Measurements from ENCODE around the gene CTDP1.
"Not testable (repeated sequence)": the region's sequence is repeated elsewhere in the genome, so short reads cannot be mapped to it uniquely, and the experiment has no call there.

Gene CTDP1

GRCh38 chr18:79682894-79683625 is 3.5 kb downstream of the CTDP1 start:
- no peak for FAIRE-seq

DNA sequence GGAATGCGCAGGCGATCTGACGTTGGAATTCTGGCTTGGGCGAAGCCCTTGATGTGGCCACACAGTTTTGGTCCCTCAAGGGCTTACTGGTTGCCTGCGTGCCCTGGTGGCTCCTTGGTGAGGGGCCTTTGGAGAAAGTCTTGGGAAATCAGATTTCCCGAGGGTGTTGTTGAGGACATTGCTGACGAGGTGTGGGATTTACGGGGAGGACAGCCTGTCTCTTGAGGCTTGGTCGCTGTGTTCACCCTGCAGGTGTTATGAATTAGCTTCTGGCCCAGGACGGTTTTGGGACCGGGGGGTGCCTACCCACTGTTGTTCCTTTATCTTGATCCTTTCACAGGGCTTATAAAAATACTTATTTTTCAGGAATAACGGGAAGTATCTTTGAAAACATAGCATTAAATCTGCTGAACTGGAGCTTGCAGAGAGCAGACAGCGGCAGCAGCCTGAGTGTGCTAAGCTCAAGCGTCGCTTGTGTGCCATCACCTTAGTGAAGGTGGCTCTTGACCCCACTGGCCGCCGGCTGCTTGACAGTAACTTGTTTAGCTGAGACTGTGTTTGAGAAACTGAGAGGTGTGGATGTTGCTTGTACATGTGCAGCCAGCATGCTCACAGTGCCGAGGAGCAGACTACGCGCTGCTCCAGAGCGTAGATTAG is 4.2 kb downstream of the CTDP1 start:
- no peak for FAIRE-seq

GRCh38 chr18:79684283-79684631 is 4.7 kb downstream of the CTDP1 start:
- no peak for FAIRE-seq

DNA sequence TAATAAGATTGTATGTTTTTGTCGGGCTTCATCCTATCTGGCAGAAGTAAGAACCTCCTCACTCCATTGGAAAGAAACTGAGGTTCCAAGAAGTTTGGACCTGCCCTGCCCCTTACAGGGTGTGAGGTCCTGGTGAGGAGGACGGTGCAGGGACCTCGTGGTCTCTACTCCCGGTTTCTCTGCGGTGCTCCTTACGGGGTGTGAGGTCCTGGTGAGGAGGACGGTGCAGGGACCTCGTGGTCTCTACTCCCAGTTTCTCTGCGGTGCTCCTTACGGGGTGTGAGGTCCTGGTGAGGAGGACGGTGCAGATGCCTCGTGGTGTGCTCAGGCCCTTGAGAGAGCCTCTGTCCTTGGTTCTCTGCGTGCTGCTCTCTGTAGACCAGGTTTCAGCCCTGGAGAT is 5.2 kb downstream of the CTDP1 start:
- FAIRE-seq, result no peak

- FAIRE-seq, result no peak
These were observed 5.7 kb downstream of the CTDP1 start for GRCh38 chr18:79685281-79685680.

DNA sequence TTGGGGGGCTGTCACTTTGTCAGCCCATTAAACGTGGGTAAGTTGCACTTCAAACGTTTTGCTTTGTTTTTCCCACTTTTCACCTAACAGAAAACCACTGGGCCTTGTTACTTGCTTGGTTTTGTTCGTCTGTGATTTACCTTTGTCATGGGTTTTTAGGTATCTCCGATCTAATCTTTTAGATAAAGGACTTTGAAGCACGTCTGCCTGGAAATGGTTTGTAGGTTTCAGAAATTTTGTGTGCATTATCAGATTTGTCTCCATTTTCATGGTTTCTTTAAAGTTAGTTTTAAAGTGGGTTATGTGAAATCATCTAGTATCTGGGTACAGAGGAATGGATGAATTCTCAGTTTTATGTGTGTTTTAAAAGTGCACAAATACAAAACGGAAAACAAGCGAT is 6.4 kb downstream of the CTDP1 start:
- FAIRE-seq, result no peak

DNA sequence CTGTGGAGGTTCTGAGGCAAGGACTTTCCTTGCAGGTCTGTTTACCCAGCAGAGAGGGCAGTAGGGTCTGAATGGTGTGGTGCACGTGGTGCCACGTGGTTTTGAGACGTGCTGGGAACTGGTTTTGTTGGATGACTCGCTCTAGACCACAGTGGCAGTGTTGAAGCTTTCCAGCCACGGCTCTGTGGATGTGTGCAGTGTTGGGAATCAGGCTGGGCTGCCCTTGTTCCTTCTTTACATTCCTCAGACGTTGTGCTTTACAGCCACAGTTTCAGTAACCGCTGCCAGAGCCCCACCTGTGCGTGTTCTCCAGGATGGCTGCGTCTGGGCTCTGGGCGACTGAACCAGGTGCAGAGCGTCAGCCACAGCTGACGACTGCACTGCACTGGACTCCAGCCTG is 8.2 kb downstream of the CTDP1 start:
- FAIRE-seq, result no peak

DNA sequence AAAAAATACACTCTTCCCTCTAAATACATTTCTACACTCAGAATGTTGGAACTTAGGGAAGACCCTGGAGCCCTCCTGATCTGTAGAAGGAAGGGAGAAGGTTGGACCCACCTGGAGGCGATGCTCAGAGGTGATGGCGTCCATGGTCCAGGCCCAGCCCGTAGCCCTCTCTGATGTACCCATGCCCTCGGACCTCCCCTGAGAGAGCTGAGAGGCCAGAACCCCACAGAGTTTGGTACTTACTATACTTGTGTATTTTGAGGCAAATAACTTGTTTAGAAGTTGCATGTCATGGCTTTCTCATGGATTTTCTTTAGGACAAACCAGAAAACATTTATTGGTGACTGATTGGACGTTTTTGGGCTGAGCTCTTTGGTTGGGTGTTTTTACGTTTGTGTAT is 10.5 kb downstream of the CTDP1 start:
- no peak for FAIRE-seq

DNA sequence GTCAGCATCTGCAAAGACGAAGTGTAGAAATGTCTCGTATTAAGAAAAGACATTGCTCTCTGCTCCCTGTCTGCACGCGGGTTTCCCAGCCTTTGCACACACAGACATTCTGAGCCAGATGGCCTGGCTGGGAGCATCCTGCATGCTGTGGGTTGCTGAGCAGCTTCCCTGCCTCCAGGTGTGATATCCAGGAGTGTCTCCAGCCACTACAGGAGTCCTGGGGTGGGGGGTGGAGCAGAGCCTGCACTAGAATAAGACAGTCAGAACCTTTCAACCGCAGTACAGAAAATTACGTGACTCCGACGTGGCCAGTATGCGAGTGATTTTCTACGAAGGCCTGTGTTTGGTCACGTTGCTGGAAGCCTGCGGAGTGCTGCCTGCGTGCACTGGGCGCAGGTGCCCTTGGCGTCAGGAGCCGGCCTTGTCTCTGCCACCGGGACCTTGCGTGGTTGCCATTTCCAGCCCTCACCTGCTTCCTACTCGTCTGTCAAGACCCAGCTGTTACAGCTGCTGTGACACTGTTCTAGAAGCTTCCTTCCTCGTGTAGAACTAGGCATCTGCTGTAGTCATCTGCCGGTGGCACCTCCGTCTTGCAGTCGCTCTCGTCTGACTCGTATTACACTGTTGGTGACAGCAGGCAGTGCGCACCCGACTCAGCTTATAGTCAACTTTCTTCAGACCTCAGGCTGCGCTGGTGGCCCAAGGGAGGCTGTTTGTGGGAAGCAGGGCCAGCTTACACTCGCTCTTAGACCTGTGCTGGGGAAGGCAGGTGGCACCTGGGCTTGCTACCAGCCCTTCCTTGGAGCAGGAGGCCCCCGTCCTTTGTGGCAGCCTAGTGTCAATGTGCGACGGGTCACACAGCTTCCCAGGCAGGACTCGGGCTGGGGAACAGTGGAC is 11.2 kb downstream of the CTDP1 start:
- FAIRE-seq, result no peak

GRCh38 chr18:79692056-79692455 is 12.5 kb downstream of the CTDP1 start:
- no peak for FAIRE-seq

GRCh38 chr18:79692886-79693285 is 13.3 kb downstream of the CTDP1 start:
- no peak for FAIRE-seq

- FAIRE-seq, result no peak
These were observed 14.1 kb downstream of the CTDP1 start for GRCh38 chr18:79693561-79694205.

DNA sequence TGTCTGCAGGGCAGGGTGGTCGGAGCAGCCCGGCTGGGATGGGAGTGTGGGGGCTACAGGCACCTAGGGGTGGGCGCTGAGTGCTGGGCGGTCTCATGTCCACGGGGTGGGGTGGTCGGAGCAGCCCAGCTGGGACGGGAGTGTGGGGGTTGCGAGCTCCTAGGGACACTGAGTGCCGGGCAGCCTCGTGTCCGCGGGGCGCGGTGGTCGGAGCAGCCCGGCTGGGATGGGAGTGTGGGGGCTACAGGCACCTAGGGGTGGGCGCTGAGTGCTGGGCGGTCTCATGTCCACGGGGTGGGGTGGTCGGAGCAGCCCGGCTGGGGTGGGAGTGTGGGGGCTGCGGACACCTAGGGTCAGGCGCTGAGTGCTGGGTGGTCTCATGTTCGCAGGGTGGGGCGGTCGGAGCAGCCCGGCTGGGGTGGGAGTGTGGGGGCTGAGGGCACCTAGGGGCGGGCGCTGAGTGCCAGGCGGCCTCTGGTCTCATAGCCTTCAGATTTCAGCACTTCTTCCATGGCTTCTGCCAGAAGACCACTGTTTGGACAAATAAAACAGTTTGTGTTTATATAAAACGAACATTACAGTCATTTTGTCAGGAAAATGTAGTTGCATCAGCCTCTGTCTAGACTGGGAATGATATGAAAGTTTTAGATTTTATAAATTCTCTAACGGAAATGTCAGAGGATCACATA is 14.7 kb downstream of the CTDP1 start:
- FAIRE-seq, result not testable (repeated sequence)

DNA sequence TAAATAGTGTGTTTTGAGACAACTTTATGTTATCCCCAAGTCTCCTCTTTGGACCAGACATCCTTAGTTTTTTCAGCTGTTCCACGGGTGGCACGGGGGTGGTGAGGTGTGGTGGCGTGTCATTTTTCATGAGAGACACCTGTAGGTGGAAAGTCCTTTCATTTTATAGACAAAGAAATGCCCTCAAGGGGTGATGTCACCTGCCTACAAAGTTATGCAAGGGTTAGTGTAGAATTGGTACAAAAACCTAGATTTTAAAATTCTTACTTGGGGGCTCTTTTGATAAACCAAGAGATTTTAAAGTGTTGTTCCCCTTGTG is 15.3 kb downstream of the CTDP1 start:
- FAIRE-seq, result no peak

GRCh38 chr18:79695269-79695668 is 15.7 kb downstream of the CTDP1 start:
- no peak for FAIRE-seq

DNA sequence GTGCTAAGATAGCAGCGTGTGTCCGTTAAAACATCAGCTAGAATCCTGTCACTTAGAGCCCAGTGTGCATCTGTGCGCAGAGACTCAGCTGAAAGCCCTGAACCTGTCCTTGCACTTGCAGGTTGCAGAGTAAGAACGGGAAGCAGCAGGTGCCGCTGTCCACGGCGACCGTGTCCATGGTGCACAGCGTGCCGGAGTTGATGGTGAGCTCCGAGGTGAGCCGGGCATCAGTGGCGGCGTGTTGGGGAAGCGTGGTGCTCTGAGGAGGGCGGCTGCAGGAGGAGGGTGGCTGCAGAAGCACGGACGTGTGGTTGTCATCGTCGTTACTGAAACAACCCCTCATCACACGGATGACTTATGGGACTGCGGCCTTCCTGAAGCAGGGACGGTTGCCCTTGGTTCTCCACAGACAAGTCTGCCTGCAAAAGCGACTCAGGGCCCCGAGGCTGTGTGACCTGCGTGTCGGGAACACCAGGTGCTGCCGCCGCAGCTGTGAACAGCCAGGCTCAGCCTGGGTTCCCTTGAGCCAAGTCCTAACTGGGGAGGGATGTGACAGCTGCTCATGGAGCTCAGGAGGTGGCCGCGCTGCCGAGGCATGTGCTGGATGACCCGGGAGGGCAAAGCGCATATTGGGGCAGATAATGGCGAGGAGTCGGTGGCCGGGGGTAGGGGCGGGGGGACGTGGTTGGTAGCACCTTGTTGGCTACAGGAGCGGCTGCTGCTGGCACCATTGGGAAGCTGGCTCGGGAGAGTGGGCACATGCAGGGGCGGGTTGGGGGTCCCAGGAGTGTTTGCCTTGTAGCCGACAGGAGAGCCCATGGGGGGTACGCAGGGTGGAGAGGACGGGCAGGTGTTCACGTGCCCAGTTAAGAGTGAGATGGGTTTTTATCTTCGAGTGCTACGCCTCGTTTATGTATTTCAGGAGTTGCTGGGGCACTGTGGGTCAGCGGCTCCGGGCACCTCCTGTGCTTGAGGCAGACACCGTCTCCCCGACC is 16.6 kb downstream of the CTDP1 start:
- no peak for FAIRE-seq

- no peak for FAIRE-seq
These were observed 17.6 kb downstream of the CTDP1 start for GRCh38 chr18:79697178-79697577.

GRCh38 chr18:79697976-79698375 is 18.4 kb downstream of the CTDP1 start:
- FAIRE-seq, result no peak

DNA sequence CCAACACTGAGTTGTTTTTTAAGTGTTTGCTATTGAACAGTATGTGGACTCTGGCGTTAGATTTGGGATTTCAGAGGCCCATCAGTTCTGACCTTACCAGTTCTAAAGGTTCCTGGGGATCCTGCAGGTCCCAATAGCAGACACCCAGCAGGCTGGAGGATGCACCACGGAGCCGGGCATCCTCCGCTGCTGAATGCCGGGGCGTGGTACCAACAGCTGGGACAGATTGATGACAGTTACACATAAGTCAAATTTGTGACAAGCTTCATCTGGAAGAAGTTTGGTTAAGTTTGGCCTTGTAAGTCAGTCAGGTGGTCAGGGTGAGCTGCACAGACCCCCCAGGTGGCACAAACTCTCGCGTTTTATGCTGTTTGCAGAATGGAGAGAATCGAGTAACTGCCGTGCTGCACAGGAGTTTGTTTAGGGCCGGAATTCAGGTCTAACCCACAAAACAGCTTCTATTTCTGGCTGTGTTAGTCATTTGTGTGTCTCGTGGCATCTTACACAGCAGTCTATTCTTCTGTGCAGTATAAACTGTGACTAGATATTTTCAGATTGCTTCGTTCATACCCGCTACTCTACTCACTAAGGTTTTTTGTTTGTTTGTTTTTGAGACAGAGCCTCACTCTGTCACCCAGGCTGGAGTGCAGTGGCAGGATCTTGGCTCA is 19.2 kb downstream of the CTDP1 start:
- FAIRE-seq, result no peak

- no peak for FAIRE-seq
These were observed 20.1 kb downstream of the CTDP1 start for GRCh38 chr18:79699653-79700052.

GRCh38 chr18:79702906-79703305 is 23.3 kb downstream of the CTDP1 start:
- FAIRE-seq, result no peak

All from endometrium (tissue), 2 donors.